ENCODE measurements around the gene RAB1A.
"Not testable (repeated sequence)": the region's sequence is repeated elsewhere in the genome, so short reads cannot be mapped to it uniquely, and the experiment has no call there.

RAB1A gene

GRCh38 chr2:65159906-65160305, 30.0 kb upstream of the RAB1A start:
- Histone ChIP-seq H3K4me3 (ENCODE audit: low read length) (no peak overlapping the region), H3K36me3 (ENCODE audit: control insufficient read depth, insufficient read depth, low read length, severe bottlenecking) (no peaks in the 10 kb centered on the region), H3K4me1 (ENCODE audit: control insufficient read depth, insufficient read depth, low read length) (peaks cover 4% of the 10 kb centered on the region), H3K9ac (ENCODE audit: low read length) (no peak overlapping the region), H3K9me3 (ENCODE audit: control insufficient read depth, low read length) (no peaks in the 10 kb centered on the region), H3K27me3 (replicated peaks; ENCODE audit: control insufficient read depth, insufficient read depth, low read length) (no peaks in the 10 kb centered on the region)
- no peak for DNase-seq (ENCODE audit: low read depth)

- no peaks in the 10 kb centered on the region for H3K9me3 ChIP-seq (ENCODE audit: control insufficient read depth, low read length)
- no peaks in the 10 kb centered on the region for H3K36me3 ChIP-seq (ENCODE audit: control insufficient read depth, insufficient read depth, low read length, severe bottlenecking)
- H3K4me3 ChIP-seq (ENCODE audit: low read length): no peak overlapping the region
- no peaks in the 10 kb centered on the region for H3K27me3 ChIP-seq (replicated peaks; ENCODE audit: control insufficient read depth, insufficient read depth, low read length)
- peaks cover 4% of the 10 kb centered on the region for H3K4me1 ChIP-seq (ENCODE audit: control insufficient read depth, insufficient read depth, low read length)
- DNase-seq (ENCODE audit: low read depth): no peak
- H3K9ac ChIP-seq (ENCODE audit: low read length): no peak overlapping the region
Measured at GRCh38 chr2:65159261-65159660, 29.4 kb upstream of the RAB1A start.

GRCh38 chr2:65158557-65158956, 28.7 kb upstream of the RAB1A start:
- Histone ChIP-seq H3K9me3 (ENCODE audit: control insufficient read depth, low read length) (no peaks in the 10 kb centered on the region), H3K4me3 (ENCODE audit: low read length) (no peak overlapping the region), H3K4me1 (ENCODE audit: control insufficient read depth, insufficient read depth, low read length) (peaks cover 4% of the 10 kb centered on the region), H3K27me3 (replicated peaks; ENCODE audit: control insufficient read depth, insufficient read depth, low read length) (no peaks in the 10 kb centered on the region), H3K9ac (ENCODE audit: low read length) (no peak overlapping the region), H3K36me3 (ENCODE audit: control insufficient read depth, insufficient read depth, low read length, severe bottlenecking) (no peaks in the 10 kb centered on the region)
- no peak for DNase-seq (ENCODE audit: low read depth)

- DNase-seq (ENCODE audit: low read depth); H3K9ac ChIP-seq (ENCODE audit: low read length); H3K36me3 ChIP-seq (ENCODE audit: control insufficient read depth, insufficient read depth, low read length, severe bottlenecking); H3K4me1 ChIP-seq (ENCODE audit: control insufficient read depth, insufficient read depth, low read length); H3K9me3 ChIP-seq (ENCODE audit: control insufficient read depth, low read length); H3K4me3 ChIP-seq (ENCODE audit: low read length); H3K27me3 ChIP-seq (replicated peaks; ENCODE audit: control insufficient read depth, insufficient read depth, low read length): not testable (repeated sequence)
Measured at GRCh38 chr2:65157856-65158255, 27.9 kb upstream of the RAB1A start.

GRCh38 chr2:65156041-65156440, 26.1 kb upstream of the RAB1A start:
- DNase-seq (ENCODE audit: low read depth): no peak
- peaks cover 4% of the 10 kb centered on the region for H3K4me1 ChIP-seq (ENCODE audit: control insufficient read depth, insufficient read depth, low read length)
- H3K9me3 ChIP-seq (ENCODE audit: control insufficient read depth, low read length): no peaks in the 10 kb centered on the region
- no peak overlapping the region for H3K4me3 ChIP-seq (ENCODE audit: low read length)
- no peaks in the 10 kb centered on the region for H3K36me3 ChIP-seq (ENCODE audit: control insufficient read depth, insufficient read depth, low read length, severe bottlenecking)
- H3K9ac ChIP-seq (ENCODE audit: low read length): no peak overlapping the region
- H3K27me3 ChIP-seq (replicated peaks; ENCODE audit: control insufficient read depth, insufficient read depth, low read length): no peaks in the 10 kb centered on the region

- no peak overlapping the region for H3K4me3 ChIP-seq (ENCODE audit: low read length)
- no peaks in the 10 kb centered on the region for H3K9me3 ChIP-seq (ENCODE audit: control insufficient read depth, low read length)
- peaks cover 4% of the 10 kb centered on the region for H3K4me1 ChIP-seq (ENCODE audit: control insufficient read depth, insufficient read depth, low read length)
- no peaks in the 10 kb centered on the region for H3K27me3 ChIP-seq (replicated peaks; ENCODE audit: control insufficient read depth, insufficient read depth, low read length)
- DNase-seq (ENCODE audit: low read depth): no peak
- no peaks in the 10 kb centered on the region for H3K36me3 ChIP-seq (ENCODE audit: control insufficient read depth, insufficient read depth, low read length, severe bottlenecking)
- no peak overlapping the region for H3K9ac ChIP-seq (ENCODE audit: low read length)
Measured at GRCh38 chr2:65153515-65153914, 23.6 kb upstream of the RAB1A start.

- Histone ChIP-seq H3K36me3 (ENCODE audit: control insufficient read depth, insufficient read depth, low read length, severe bottlenecking) (no peaks in the 10 kb centered on the region), H3K4me3 (ENCODE audit: low read length) (no peak overlapping the region), H3K9ac (ENCODE audit: low read length) (no peak overlapping the region), H3K4me1 (ENCODE audit: control insufficient read depth, insufficient read depth, low read length) (no peaks in the 10 kb centered on the region), H3K9me3 (ENCODE audit: control insufficient read depth, low read length) (no peaks in the 10 kb centered on the region), H3K27me3 (replicated peaks; ENCODE audit: control insufficient read depth, insufficient read depth, low read length) (no peaks in the 10 kb centered on the region)
- no peak for DNase-seq (ENCODE audit: low read depth)
Measured at GRCh38 chr2:65146078-65146477, 16.2 kb upstream of the RAB1A start.

GRCh38 chr2:65144571-65144970, 14.7 kb upstream of the RAB1A start:
- H3K4me3 ChIP-seq (ENCODE audit: low read length): no peak overlapping the region
- H3K4me1 ChIP-seq (ENCODE audit: control insufficient read depth, insufficient read depth, low read length): no peaks in the 10 kb centered on the region
- H3K9ac ChIP-seq (ENCODE audit: low read length): no peak overlapping the region
- no peak for DNase-seq (ENCODE audit: low read depth)
- H3K27me3 ChIP-seq (replicated peaks; ENCODE audit: control insufficient read depth, insufficient read depth, low read length): no peaks in the 10 kb centered on the region
- no peaks in the 10 kb centered on the region for H3K9me3 ChIP-seq (ENCODE audit: control insufficient read depth, low read length)
- H3K36me3 ChIP-seq (ENCODE audit: control insufficient read depth, insufficient read depth, low read length, severe bottlenecking): no peaks in the 10 kb centered on the region

- no peaks in the 10 kb centered on the region for H3K4me1 ChIP-seq (ENCODE audit: control insufficient read depth, insufficient read depth, low read length)
- no peak overlapping the region for H3K4me3 ChIP-seq (ENCODE audit: low read length)
- no peak overlapping the region for H3K9ac ChIP-seq (ENCODE audit: low read length)
- no peak for DNase-seq (ENCODE audit: low read depth)
- H3K9me3 ChIP-seq (ENCODE audit: control insufficient read depth, low read length): no peaks in the 10 kb centered on the region
- no peaks in the 10 kb centered on the region for H3K27me3 ChIP-seq (replicated peaks; ENCODE audit: control insufficient read depth, insufficient read depth, low read length)
- no peaks in the 10 kb centered on the region for H3K36me3 ChIP-seq (ENCODE audit: control insufficient read depth, insufficient read depth, low read length, severe bottlenecking)
Measured at GRCh38 chr2:65142515-65142914, 12.6 kb upstream of the RAB1A start.

GRCh38 chr2:65137197-65137775, 7.4 kb upstream of the RAB1A start:
- H3K9ac ChIP-seq (ENCODE audit: low read length): no peak overlapping the region
- no peak for DNase-seq (ENCODE audit: low read depth)
- H3K4me1 ChIP-seq (ENCODE audit: control insufficient read depth, insufficient read depth, low read length): peaks cover 3% of the 10 kb centered on the region
- H3K4me3 ChIP-seq (ENCODE audit: low read length): no peak overlapping the region
- no peaks in the 10 kb centered on the region for H3K36me3 ChIP-seq (ENCODE audit: control insufficient read depth, insufficient read depth, low read length, severe bottlenecking)
- no peaks in the 10 kb centered on the region for H3K9me3 ChIP-seq (ENCODE audit: control insufficient read depth, low read length)
- no peaks in the 10 kb centered on the region for H3K27me3 ChIP-seq (replicated peaks; ENCODE audit: control insufficient read depth, insufficient read depth, low read length)

- Histone ChIP-seq H3K9ac (ENCODE audit: low read length) (no peak overlapping the region), H3K4me3 (ENCODE audit: low read length) (no peak overlapping the region), H3K9me3 (ENCODE audit: control insufficient read depth, low read length) (no peaks in the 10 kb centered on the region), H3K27me3 (replicated peaks; ENCODE audit: control insufficient read depth, insufficient read depth, low read length) (no peaks in the 10 kb centered on the region), H3K36me3 (ENCODE audit: control insufficient read depth, insufficient read depth, low read length, severe bottlenecking) (no peaks in the 10 kb centered on the region), H3K4me1 (ENCODE audit: control insufficient read depth, insufficient read depth, low read length) (peaks cover 9% of the 10 kb centered on the region)
- no peak for DNase-seq (ENCODE audit: low read depth)
Measured at GRCh38 chr2:65136253-65136652, 6.3 kb upstream of the RAB1A start.

GRCh38 chr2:65134158-65134557, 4.3 kb upstream of the RAB1A start:
- no peak overlapping the region for H3K9ac ChIP-seq (ENCODE audit: low read length)
- H3K4me1 ChIP-seq (ENCODE audit: control insufficient read depth, insufficient read depth, low read length): peaks cover 16% of the 10 kb centered on the region
- DNase-seq (ENCODE audit: low read depth): no peak
- H3K4me3 ChIP-seq (ENCODE audit: low read length): no peak overlapping the region
- no peaks in the 10 kb centered on the region for H3K27me3 ChIP-seq (replicated peaks; ENCODE audit: control insufficient read depth, insufficient read depth, low read length)
- H3K36me3 ChIP-seq (ENCODE audit: control insufficient read depth, insufficient read depth, low read length, severe bottlenecking): no peaks in the 10 kb centered on the region
- no peaks in the 10 kb centered on the region for H3K9me3 ChIP-seq (ENCODE audit: control insufficient read depth, low read length)

Data from adipocyte (in vitro differentiated cells).